IPS DF 4.7 (cell line): Measurements from ENCODE around the gene MRPL20.

Source experiments
- DNase-seq: peaks from one replicate; pipeline ENCODE4 v3.0.0-alpha.2; 2013; ENCODE audit warnings: low spot score; ENCODE audit errors: extremely low read depth

Gene MRPL20

DNA sequence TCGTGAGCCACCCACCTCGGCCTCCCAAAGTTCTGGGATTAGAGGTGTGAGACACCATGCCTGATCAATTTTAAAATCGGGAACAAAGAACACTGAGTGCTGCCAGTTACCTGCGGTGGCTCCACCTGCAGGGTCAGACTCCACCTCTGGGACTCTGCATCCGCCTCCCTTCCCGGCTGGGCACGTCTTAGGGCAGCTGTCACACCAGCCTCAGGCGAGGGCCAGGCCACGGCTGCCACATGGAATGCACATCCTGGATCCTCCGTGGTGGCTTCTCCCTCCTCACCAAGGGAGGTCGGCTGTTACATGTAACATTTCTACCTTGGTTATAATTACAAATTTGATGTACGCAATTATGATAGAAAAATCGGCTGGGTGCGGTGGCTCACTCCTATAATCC is 42.8 kb downstream of the MRPL20 start:
- DNase-seq: no peak

DNA sequence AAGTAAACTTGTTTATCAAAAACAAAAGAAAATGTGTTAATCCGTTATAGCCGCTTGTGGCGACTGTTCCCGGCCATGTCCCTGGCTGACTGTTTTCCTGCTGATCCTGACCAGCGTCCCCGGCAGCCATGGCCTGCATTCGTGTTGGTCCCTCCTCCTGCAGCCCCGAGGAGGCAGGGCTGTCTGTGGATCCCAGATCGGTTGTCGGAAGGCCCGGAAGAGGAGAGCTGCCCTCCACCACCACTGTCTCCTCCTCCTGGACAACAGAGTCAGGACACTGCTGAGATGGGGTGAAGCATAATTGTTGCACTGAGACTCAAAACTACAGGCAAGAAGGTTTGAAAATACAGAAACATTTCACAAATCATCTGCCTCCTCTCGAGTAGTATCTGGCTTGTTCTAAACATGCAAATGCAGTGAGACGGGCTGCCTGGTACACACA is 45.1 kb downstream of the MRPL20 start:
- DNase-seq: no peak

DNA sequence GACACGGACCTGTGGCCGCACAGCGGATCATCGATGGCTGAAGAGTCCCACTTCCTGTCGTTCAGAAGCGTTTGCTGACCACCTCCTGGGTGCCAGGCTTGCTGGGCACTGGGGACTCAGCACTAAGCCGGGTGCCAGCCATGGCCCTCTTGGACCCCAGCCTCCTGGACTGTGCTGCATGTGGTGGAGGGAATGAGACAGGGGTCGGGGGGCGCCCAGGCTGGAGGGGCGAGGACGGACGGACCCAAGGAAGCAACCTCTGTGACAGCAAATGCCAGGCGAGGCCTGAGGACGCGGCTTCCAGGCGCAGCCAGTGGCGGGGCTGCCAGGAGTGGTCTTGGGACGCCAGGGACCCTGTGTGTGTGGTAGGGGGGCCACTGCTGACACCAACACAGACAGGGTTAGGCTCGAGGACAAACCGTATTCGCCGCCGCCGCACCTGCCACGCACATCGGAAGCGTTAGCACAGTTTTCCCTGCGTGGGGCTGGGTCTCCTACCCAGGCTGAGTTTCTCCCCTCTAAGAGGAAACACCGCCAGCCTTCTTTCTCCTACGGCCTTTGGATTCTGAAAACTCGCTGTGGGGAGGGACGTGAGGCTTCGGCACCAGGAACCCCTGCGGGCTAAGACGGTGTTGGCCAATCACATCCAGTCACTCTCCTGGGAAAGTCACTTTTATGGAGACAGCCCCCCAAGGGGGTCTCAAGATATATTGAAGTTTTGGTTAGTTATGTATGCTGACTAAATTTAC is 45.7 kb downstream of the MRPL20 start:
- DNase-seq: no peak

GRCh38 chr1:1360506-1361169 is 46.5 kb downstream of the MRPL20 start:
- DNase-seq: no peak

- DNase-seq: no peak
Measured at GRCh38 chr1:1359664-1360468, 47.2 kb downstream of the MRPL20 start.

DNA sequence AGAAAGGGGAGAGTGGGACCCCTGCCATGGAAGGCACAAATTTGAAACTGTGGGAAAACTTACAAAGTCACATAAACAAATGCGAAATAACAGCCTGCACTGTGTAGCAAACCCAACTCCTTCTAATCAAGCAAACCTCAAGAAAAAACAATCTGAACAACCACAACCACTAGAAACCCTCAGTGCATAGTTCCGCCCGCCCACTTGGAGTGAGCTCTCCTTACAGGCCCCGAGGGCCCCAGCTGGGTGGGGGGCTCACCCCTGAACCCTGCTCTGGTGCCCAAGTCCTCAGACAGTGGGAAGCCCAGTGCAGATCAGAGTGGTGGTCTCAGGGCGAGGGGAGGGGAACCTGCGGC is 47.8 kb downstream of the MRPL20 start:
- DNase-seq: no peak

GRCh38 chr1:1358433-1359271 is 48.4 kb downstream of the MRPL20 start, which contains the start of gene MXRA8:
Gene MXRA8, minus strand, starts transcription at chr1:1358555. Its CDS starts 51 bp downstream, at chr1:1358504.
- DNase-seq: no peak

DNA sequence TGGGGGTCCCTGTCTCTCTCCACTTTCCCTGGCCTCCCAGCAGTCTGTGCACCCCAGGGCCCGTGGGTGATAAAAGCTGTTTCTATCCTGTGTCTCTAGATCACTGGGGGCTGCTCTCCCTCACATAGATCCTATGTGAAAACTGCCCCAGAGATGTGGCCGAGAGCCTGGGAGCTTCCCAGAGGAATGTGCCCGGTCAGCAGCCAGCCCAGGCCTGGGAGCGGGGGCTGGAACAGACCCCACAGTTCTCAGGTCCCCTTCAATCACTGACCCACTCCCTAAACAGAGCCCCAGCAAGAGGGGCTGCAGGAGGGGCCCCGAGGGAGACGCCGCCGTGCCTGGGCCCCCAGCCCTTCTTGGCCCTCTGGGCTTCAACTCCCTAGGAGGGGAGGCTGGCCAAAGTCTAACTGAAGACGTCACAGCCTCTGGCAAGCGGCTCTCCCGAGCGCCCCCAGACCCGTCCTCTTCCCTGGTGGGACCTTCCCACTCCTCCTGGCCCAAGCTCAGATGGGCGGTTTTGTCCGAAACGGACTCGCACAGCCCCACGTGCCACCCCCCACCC is 49.1 kb downstream of the MRPL20 start:
- no peak for DNase-seq

DNA sequence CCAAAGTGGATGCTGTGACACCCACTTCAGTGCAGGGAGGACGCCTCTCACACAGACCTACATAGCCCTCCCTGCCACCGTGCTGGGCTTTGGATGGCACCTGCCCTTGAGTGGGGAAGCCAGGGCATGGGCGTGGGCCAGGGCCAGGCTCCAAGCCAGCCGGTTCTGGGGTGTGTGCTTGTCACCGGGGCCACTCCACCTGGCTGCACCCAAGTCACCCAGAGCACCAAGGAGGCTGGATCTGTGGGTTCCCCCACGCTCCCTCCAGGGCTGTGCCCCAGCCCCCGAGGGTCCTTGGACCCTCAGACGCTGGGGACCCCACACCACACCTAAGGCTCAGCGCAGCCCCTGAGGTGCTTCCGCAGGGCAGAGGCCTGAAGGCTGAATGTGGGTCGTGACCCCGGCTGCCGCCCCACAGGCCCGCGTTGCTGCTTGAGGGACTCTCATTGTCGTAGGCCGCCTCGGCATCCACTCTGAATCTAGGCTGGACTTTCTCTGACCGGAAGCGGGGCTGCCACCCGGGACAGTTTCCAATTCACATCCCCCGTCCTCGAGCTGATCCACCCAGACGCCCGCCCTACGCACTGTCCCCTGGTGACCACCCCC is 50.2 kb downstream of the MRPL20 start:
- DNase-seq: no peak

DNA sequence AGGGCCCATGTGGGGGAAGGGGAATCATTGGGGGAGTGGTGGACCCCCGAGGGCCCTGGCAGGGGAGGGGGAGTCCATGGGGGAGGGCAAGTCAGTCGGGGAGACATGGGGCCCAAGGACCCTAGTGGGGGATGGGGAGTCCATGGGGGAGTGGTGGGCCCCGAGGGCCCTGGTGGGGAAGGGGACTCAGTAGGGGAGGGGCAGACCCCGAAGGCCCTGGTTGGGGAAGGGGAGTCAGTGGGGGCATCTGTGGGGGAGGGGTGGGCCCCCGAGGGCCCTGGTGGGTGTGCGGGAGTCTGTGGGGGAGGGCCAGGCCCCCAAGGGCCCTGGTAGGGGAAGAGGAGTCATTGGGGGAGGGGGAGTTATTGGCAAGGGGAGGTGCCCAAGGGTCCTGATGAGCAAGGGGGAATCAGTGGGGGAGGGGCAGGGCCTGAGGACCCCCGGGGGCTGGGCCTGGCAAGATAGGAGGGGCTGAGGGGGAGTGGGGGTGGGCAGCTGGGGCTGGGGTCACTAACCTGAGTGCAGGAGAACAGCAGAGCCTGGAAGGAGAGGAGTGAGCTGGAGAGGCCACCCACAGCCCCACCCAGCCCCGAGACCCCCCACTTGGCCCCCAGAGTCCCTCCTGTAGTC is 50.8 kb downstream of the MRPL20 start:
- no peak for DNase-seq

GRCh38 chr1:1355416-1355815 is 51.7 kb downstream of the MRPL20 start:
- DNase-seq: no peak

- DNase-seq: no peak
Measured at GRCh38 chr1:1354271-1355247, 52.5 kb downstream of the MRPL20 start.

DNA sequence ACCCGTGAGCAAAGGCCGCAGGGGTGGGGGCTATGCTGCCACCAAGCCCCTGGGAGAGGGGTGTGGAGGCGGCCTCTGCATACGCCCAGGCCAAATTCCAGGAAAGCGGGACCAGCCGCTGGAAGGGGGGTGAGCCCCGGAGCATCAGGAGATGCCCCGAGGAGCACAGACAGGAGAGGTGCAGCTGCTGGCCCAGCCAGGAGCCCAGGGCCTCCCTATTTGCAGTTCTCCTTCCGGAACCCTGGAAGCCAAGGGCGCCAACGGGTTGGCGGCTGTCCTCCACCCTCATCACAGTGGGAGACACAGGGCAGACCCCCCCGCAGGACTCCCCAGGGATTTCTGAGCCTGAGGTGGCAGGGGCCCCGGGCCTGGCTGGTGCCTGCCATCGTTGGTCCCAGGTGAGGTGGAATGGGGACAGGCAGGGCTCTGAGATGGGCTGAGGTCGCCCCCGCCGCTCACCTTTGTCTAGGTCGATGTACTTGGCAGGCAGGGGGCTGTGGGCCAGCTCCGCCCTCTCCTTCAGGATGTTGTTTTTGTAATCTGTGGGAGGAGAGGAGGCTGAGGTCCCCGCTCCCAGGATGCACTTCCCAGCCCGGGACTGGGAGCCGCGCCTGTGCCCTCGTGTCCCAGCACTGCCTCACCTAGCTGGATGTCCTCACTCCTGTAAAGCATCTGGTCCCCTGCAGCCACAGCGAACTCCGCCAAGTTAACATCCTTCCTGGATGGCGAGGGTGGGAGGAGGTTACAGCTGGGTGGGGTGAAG is 53.5 kb downstream of the MRPL20 start:
- DNase-seq: no peak

DNA sequence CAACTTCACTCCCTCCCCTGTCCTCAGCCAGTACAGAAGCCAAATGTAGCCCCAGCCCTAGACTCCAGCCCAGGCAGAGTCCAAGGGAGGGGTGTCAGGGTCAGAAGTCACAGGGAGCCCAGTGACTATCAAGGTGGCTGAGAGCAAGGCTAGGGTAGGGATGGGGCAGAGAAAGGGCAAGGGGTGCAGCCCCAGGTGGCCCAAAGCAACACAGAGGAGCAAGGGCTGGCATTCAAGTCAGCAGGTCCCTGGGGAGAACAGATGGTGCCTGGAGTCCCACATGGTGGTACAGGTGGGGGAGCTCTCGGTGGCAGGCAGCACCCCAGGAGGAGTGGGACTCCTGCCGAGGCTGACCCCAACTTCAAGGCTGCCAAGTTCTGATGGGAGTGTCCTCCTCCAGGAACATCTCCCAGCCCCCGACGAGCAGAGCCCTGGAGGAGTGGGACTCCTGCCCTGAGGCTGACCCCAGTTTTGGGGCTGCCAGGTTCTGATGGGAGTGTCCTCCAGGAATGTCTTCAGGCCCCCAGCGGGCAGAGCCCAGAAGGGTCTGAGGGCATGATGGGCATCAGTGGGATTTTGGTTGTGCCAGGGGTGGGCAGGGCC is 54.2 kb downstream of the MRPL20 start:
- no peak for DNase-seq
